ENCODE results near the gene GNA14. TPM values are rescaled to one million over a fixed set of nuclear protein-coding genes. Genes with fewer than 3 reads are reported as not detected.

The GNA14 gene
- total and polyA plus RNA-seq, 5 donors = 2.5 to 5.2 (median 4.3) TPM

GRCh38 chr9:77673941-77674791 is 26.0 kb upstream of the GNA14 start:
- H3K4me3 ChIP-seq (ENCODE audit: low read length) = no peak overlapping the region
- no peaks in the 10 kb centered on the region for H3K4me1 ChIP-seq (ENCODE audit: control insufficient read depth, insufficient read depth, low read length)
- H3K27ac ChIP-seq (ENCODE audit: low read length) = no peak overlapping the region
- no peaks in the 10 kb centered on the region for H3K27me3 ChIP-seq (ENCODE audit: control insufficient read depth, insufficient read depth)
- H3K9me3 ChIP-seq (ENCODE audit: control insufficient read depth, low read length) = no peaks in the 10 kb centered on the region
- 71% methylated on average over 10 of the region's 10 CpGs for whole genome bisulfite sequencing
- intact Hi-C loops (cut with DNase I) = no loop called here
- DNase-seq (no peak), ATAC-seq (peak; percentile 41 to 72)

GRCh38 chr9:77672183-77672582 is 24.1 kb upstream of the GNA14 start:
- Histone ChIP-seq H3K4me1 (ENCODE audit: control insufficient read depth, insufficient read depth, low read length) (no peaks in the 10 kb centered on the region), H3K9me3 (ENCODE audit: control insufficient read depth, low read length) (no peaks in the 10 kb centered on the region), H3K27me3 (ENCODE audit: control insufficient read depth, insufficient read depth) (no peaks in the 10 kb centered on the region), H3K4me3 (ENCODE audit: low read length) (no peak overlapping the region), H3K27ac (ENCODE audit: low read length) (no peak overlapping the region)
- intact Hi-C loops (cut with DNase I) = no loop called here
- ATAC-seq (no peak), DNase-seq (no peak)
- 52% methylated on average over 4 of the region's 4 CpGs for WGBS

GRCh38 chr9:77667151-77667550 is 19.0 kb upstream of the GNA14 start:
- ATAC-seq = no peak
- intact Hi-C loops (cut with DNase I) = no loop called here

GRCh38 chr9:77663754-77664153 is 15.6 kb upstream of the GNA14 start:
- Histone ChIP-seq H3K4me3 (ENCODE audit: low read length) (no peak overlapping the region), H3K9me3 (ENCODE audit: control insufficient read depth, low read length) (no peaks in the 10 kb centered on the region), H3K27ac (ENCODE audit: low read length) (no peak overlapping the region), H3K4me1 (ENCODE audit: control insufficient read depth, insufficient read depth, low read length) (no peaks in the 10 kb centered on the region), H3K27me3 (ENCODE audit: control insufficient read depth, insufficient read depth) (no peaks in the 10 kb centered on the region)
- DNase-seq (peak; percentile 24 to 64 (median 55)), ATAC-seq (peak; percentile 87 to 88)
- intact Hi-C loops (cut with DNase I) = no loop called here
- 32% methylated on average over 5 of the region's 5 CpGs for WGBS

More at GRCh38 chr9:77667151-77667550, 19.0 kb upstream of the GNA14 start:
- Histone ChIP-seq H3K27me3 (ENCODE audit: control insufficient read depth, insufficient read depth) (no peaks in the 10 kb centered on the region), H3K4me3 (ENCODE audit: low read length) (no peak overlapping the region), H3K4me1 (ENCODE audit: control insufficient read depth, insufficient read depth, low read length) (no peaks in the 10 kb centered on the region), H3K27ac (ENCODE audit: low read length) (no peak overlapping the region), H3K9me3 (ENCODE audit: control insufficient read depth, low read length) (no peaks in the 10 kb centered on the region)
- no peak for DNase-seq
- 99% methylated on average over 1 of the region's 1 CpG for WGBS

GRCh38 chr9:77661566-77662085 is 13.5 kb upstream of the GNA14 start:
- Histone ChIP-seq H3K4me3 (ENCODE audit: low read length) (no peak overlapping the region), H3K27ac (ENCODE audit: low read length) (no peak overlapping the region), H3K9me3 (ENCODE audit: control insufficient read depth, low read length) (no peaks in the 10 kb centered on the region), H3K4me1 (ENCODE audit: control insufficient read depth, insufficient read depth, low read length) (no peaks in the 10 kb centered on the region), H3K27me3 (ENCODE audit: control insufficient read depth, insufficient read depth) (no peaks in the 10 kb centered on the region)
- ATAC-seq (no peak), DNase-seq (no peak)
- WGBS = 81% methylated on average over 7 of the region's 7 CpGs
- intact Hi-C loops (cut with DNase I) = no loop called here

GRCh38 chr9:77659926-77660325 is 11.8 kb upstream of the GNA14 start:
- H3K27me3 ChIP-seq (ENCODE audit: control insufficient read depth, insufficient read depth) = no peaks in the 10 kb centered on the region
- no peaks in the 10 kb centered on the region for H3K9me3 ChIP-seq (ENCODE audit: control insufficient read depth, low read length)
- ATAC-seq = no peak
- DNase-seq = no peak
- no peak overlapping the region for H3K27ac ChIP-seq (ENCODE audit: low read length)
- WGBS = 95% methylated on average over 5 of the region's 5 CpGs
- intact Hi-C loops (cut with DNase I) = loop anchor here in 1 of 4 donors (10.0 kb wide), 1 partner anchor 205 kb away; no protein-coding TSS in a partner anchor
- no peaks in the 10 kb centered on the region for H3K4me1 ChIP-seq (ENCODE audit: control insufficient read depth, insufficient read depth, low read length)
- H3K4me3 ChIP-seq (ENCODE audit: low read length) = no peak overlapping the region

- no peak overlapping the region for H3K27ac ChIP-seq (ENCODE audit: low read length)
- intact Hi-C loops (cut with DNase I) = loop anchor here in 1 of 4 donors (10.0 kb wide), 1 partner anchor 196 kb away; no protein-coding TSS in a partner anchor
- no peak for ATAC-seq
- WGBS = 92% methylated on average over 3 of the region's 3 CpGs
- H3K27me3 ChIP-seq (ENCODE audit: control insufficient read depth, insufficient read depth) = no peaks in the 10 kb centered on the region
- H3K4me3 ChIP-seq (ENCODE audit: low read length) = no peak overlapping the region
- no peaks in the 10 kb centered on the region for H3K4me1 ChIP-seq (ENCODE audit: control insufficient read depth, insufficient read depth, low read length)
- no peak for DNase-seq
- no peaks in the 10 kb centered on the region for H3K9me3 ChIP-seq (ENCODE audit: control insufficient read depth, low read length)
Measured at GRCh38 chr9:77651203-77651602, 3.1 kb upstream of the GNA14 start.

GRCh38 chr9:77649109-77649812 is 1.1 kb upstream of the GNA14 start:
- Histone ChIP-seq H3K4me1 (ENCODE audit: control insufficient read depth, insufficient read depth, low read length) (no peaks in the 10 kb centered on the region), H3K27ac (ENCODE audit: low read length) (peak overlapping the region; percentile 11), H3K9me3 (ENCODE audit: control insufficient read depth, low read length) (no peaks in the 10 kb centered on the region), H3K27me3 (ENCODE audit: control insufficient read depth, insufficient read depth) (no peaks in the 10 kb centered on the region), H3K4me3 (ENCODE audit: low read length) (peak overlapping the region; percentile 55)
- intact Hi-C loops (cut with DNase I) = loop anchor here in 1 of 4 donors (2.0 to 10.0 kb wide), 2 partner anchors 54 to 190 kb away; no protein-coding TSS in a partner anchor
- DNase-seq = no peak
- no peak for ATAC-seq
- WGBS = 46% methylated on average over 10 of the region's 10 CpGs

- intact Hi-C loops (cut with DNase I) = loop anchor here in 1 of 4 donors (2.0 to 10.0 kb wide), 2 partner anchors 53 to 189 kb away; no protein-coding TSS in a partner anchor
- ATAC-seq (peak; percentile 55 to 57), DNase-seq (peak; percentile 34 to 77 (median 70))
- Histone ChIP-seq H3K27ac (ENCODE audit: low read length) (no peak overlapping the region), H3K27me3 (ENCODE audit: control insufficient read depth, insufficient read depth) (no peaks in the 10 kb centered on the region), H3K4me3 (ENCODE audit: low read length) (peak overlapping the region; percentile 55), H3K4me1 (ENCODE audit: control insufficient read depth, insufficient read depth, low read length) (no peaks in the 10 kb centered on the region), H3K9me3 (ENCODE audit: control insufficient read depth, low read length) (no peaks in the 10 kb centered on the region)
- WGBS = 11% methylated on average over 83 of the region's 83 CpGs
Measured at GRCh38 chr9:77647267-77648233, 572 bp downstream of the GNA14 start.

- intact Hi-C loops (cut with DNase I) = loop anchor here in 1 of 4 donors (10.0 kb wide), 1 partner anchor 49 kb away; no protein-coding TSS in a partner anchor
Measured at GRCh38 chr9:77643871-77644270, 4.3 kb downstream of the GNA14 start.

More at GRCh38 chr9:77643871-77644270, 4.3 kb downstream of the GNA14 start:
- Histone ChIP-seq H3K4me3 (ENCODE audit: low read length) (no peak overlapping the region), H3K27me3 (ENCODE audit: control insufficient read depth, insufficient read depth) (no peaks in the 10 kb centered on the region), H3K9me3 (ENCODE audit: control insufficient read depth, low read length) (no peaks in the 10 kb centered on the region), H3K27ac (ENCODE audit: low read length) (no peak overlapping the region), H3K4me1 (ENCODE audit: control insufficient read depth, insufficient read depth, low read length) (no peaks in the 10 kb centered on the region)
- WGBS = 94% methylated on average over 5 of the region's 5 CpGs
- no peak for DNase-seq
- ATAC-seq = no peak
